Liver (tissue), 9 donors: ENCODE measurements around the gene GINS2. TPM values are rescaled to one million over a fixed set of nuclear protein-coding genes. Genes with fewer than 3 reads are reported as not detected.

Experiments used
- DNase-seq: peaks from one replicate; pipeline ENCODE4 v3.0.0-alpha.2; 2017; ENCODE audit warnings: low spot score
- H3K27ac ChIP-seq, 2 donors: one replicate each; pipeline ENCODE4 v1.7.0; 2013; ENCODE audit warnings: inconsistent platforms in 2 of 2, low read length in 2 of 2, control low read depth in 1 of 2, low read depth in 1 of 2, mild to moderate bottlenecking in 1 of 2
- H3K27me3 ChIP-seq, 4 donors: one replicate each; pipeline versions ENCODE4 v1.6.1 to v1.7.0; 2013; ENCODE audit warnings: low read length in 3 of 4, inconsistent platforms in 1 of 4, mild to moderate bottlenecking in 1 of 4, moderate library complexity in 1 of 4; ENCODE audit not compliant: control insufficient read depth in 4 of 4, insufficient read depth in 4 of 4
- H3K36me3 ChIP-seq, 4 donors: one replicate each; pipeline versions ENCODE4 v1.6.1 to v1.7.0; 2013; ENCODE audit warnings: low read length in 3 of 4, mild to moderate bottlenecking in 3 of 4, low read depth in 1 of 4, moderate library complexity in 1 of 4; ENCODE audit not compliant: control insufficient read depth in 4 of 4, insufficient read depth in 3 of 4
- H3K4me1 ChIP-seq, 4 donors: one replicate each; pipeline versions ENCODE4 v1.6.1 to v1.7.0; 2013; ENCODE audit warnings: low read length in 3 of 4, mild to moderate bottlenecking in 3 of 4, moderate library complexity in 1 of 4; ENCODE audit not compliant: control insufficient read depth in 4 of 4, insufficient read depth in 4 of 4
- H3K4me3 ChIP-seq, 3 donors: one replicate each; pipeline versions ENCODE4 v1.6.1 to v1.7.0; 2013; ENCODE audit warnings: low read length in 3 of 3, control low read depth in 1 of 3, low read depth in 1 of 3, mild to moderate bottlenecking in 1 of 3
- H3K9ac ChIP-seq, 2 donors: one replicate each; pipeline ENCODE4 v1.7.0; 2013; ENCODE audit warnings: low read length in 2 of 2, mild to moderate bottlenecking in 2 of 2, moderate library complexity in 2 of 2, control low read depth in 1 of 2, low read depth in 1 of 2
- H3K9me3 ChIP-seq, 4 donors: one replicate each; pipeline versions ENCODE4 v1.6.1 to v1.7.0; 2013; ENCODE audit warnings: low read length in 3 of 4; ENCODE audit not compliant: control insufficient read depth in 4 of 4
- ATF3 ChIP-seq: IDR thresholded peaks from 2 replicates; pipeline ENCODE4 v1.6.1; 2016; ENCODE audit warnings: antibody characterized with exemption
- CTCF ChIP-seq: fragments of 150-350 bp; IDR thresholded peaks from 2 replicates; pipeline ENCODE4 v1.5.1; 2017; ENCODE audit warnings: improper control_type of control experiment, low read depth, low read length; ENCODE audit not compliant: missing input control
- EGR1 ChIP-seq, 2 donors: IDR thresholded peaks; 2 replicates each; pipeline ENCODE4 v1.6.1; 2016 to 2018; ENCODE audit warnings: antibody characterized with exemption in 2 of 2, low read depth in 2 of 2
- FOXA1 ChIP-seq: IDR thresholded peaks from 2 replicates; pipeline ENCODE4 v1.6.1; 2016; ENCODE audit warnings: antibody characterized with exemption
- FOXA2 ChIP-seq: IDR thresholded peaks from 2 replicates; pipeline ENCODE4 v1.6.1; 2016; ENCODE audit warnings: antibody characterized with exemption
- GABPA ChIP-seq, 2 donors: IDR thresholded peaks in 1 of 2; conservative IDR thresholded peaks in 1 of 2; 2 replicates each; pipeline ENCODE4 v1.6.1; 2016; ENCODE audit warnings: antibody characterized with exemption in 2 of 2, mild to moderate bottlenecking in 1 of 2, moderate library complexity in 1 of 2
- HNF4A ChIP-seq, 2 donors: conservative IDR thresholded peaks; 2 replicates each; pipeline ENCODE4 v1.6.1; 2016; ENCODE audit warnings: antibody characterized with exemption in 2 of 2, mild to moderate bottlenecking in 2 of 2
- HNF4G ChIP-seq: IDR thresholded peaks from 2 replicates; pipeline ENCODE4 v1.6.1; 2016; ENCODE audit warnings: antibody characterized with exemption
- MAX ChIP-seq: IDR thresholded peaks from 2 replicates; pipeline ENCODE4 v1.6.1; 2016; ENCODE audit warnings: antibody characterized with exemption
- SP1 ChIP-seq: IDR thresholded peaks from 2 replicates; pipeline ENCODE4 v1.6.1; 2018; ENCODE audit warnings: antibody characterized with exemption, mild to moderate bottlenecking
- TAF1 ChIP-seq: conservative IDR thresholded peaks from 2 replicates; pipeline ENCODE4 v1.6.1; 2016; ENCODE audit warnings: antibody characterized with exemption, mild to moderate bottlenecking
- YY1 ChIP-seq: IDR thresholded peaks from 2 replicates; pipeline ENCODE4 v1.6.1; 2016; ENCODE audit warnings: antibody characterized with exemption, mild to moderate bottlenecking
- ZBTB33 ChIP-seq: IDR thresholded peaks from 2 replicates; pipeline ENCODE4 v1.6.1; 2016; ENCODE audit warnings: antibody characterized with exemption
- WGBS: extraction: QIAGEN DNeasy Blood & Tissue Kit; methylation state at CpG from one replicate; pipeline ENCODE4 v1.1.7; 2013; 5-methylcytosine and 5-hydroxymethylcytosine counted together
- polyA plus RNA-seq, 2 donors: library from polyadenylated mRNA; stranded (reverse) in 1 of 2; unstranded in 1 of 2; fragments of 200-250 nt in 1 of 2; fragments of >200 nt in 1 of 2; fragmentation: Nextera tagmentation in 1 of 2; extraction: Ambion mirVana in 1 of 2; gene quantifications; one replicate each; pipeline versions ENCODE4 v1.2.1 to v1.2.3, GENCODE V29; 2013 to 2015
- total RNA-seq, 2 donors: library from RNA; depleted of rRNA; stranded (reverse); fragments of >200 nt; gene quantifications; one replicate each; pipeline ENCODE4 v1.2.3, GENCODE V29; 2014
- donor health status: healthy.
- donor health status: healthy.
- donor health status: healthy.
- donor health status: healthy.
- donor health status: healthy.

Gene GINS2
- total and polyA plus RNA-seq, 4 donors: 0.17 to 9.3 (median 0.86) TPM

- DNase-seq: no peak
- 87% methylated on average over 14 of the region's 14 CpGs for WGBS
- no peak for TF ChIP-seq GABPA (IDR thresholded peaks at IDR 0.05 in 1 of 2, conservative IDR thresholded peaks at IDR 0.05 in 1 of 2)
- no peak for TF ChIP-seq ATF3
- no peak for TF ChIP-seq TAF1
- no peak for TF ChIP-seq SP1
Observed at GRCh38 chr16:85648805-85649204, 39.9 kb downstream of the GINS2 start.

GRCh38 chr16:85648070-85648714, 40.6 kb downstream of the GINS2 start:
- Histone ChIP-seq H3K27ac (no peak overlapping the region), H3K9ac (no peak overlapping the region), H3K4me1 (peaks cover 3 to 35% (median 26%) of the 10 kb centered on the region in 4 donors), H3K9me3 (no peaks in the 10 kb centered on the region), H3K4me3 (no peak overlapping the region), H3K36me3 (peaks cover 0 to 5% (median 1%) of the 10 kb centered on the region in 4 donors), H3K27me3 (no peaks in the 10 kb centered on the region)
- no peak for TF ChIP-seq GABPA (IDR thresholded peaks at IDR 0.05 in 1 of 2, conservative IDR thresholded peaks at IDR 0.05 in 1 of 2)
- TF ChIP-seq HNF4A (conservative IDR thresholded peaks at IDR 0.05): no peak
- TF ChIP-seq TAF1: no peak
- no peak for TF ChIP-seq FOXA1
- no peak for TF ChIP-seq CTCF
- TF ChIP-seq FOXA2: no peak
- TF ChIP-seq EGR1 (IDR thresholded peaks at IDR 0.05; ENCODE audit: low read depth in 2 of 2): no peak
- TF ChIP-seq MAX: no peak
- TF ChIP-seq HNF4G: no peak
- no peak for TF ChIP-seq ZBTB33
- 90% methylated on average over 26 of the region's 26 CpGs for WGBS
- DNase-seq: no peak

More at GRCh38 chr16:85648805-85649204, 39.9 kb downstream of the GINS2 start:
- peaks cover 3 to 35% (median 26%) of the 10 kb centered on the region in 4 donors for H3K4me1 ChIP-seq
- no peaks in the 10 kb centered on the region for H3K27me3 ChIP-seq
- peak overlapping the region in 1 of 2 donors; percentile 9 for H3K9ac ChIP-seq
- H3K27ac ChIP-seq: no peak overlapping the region
- H3K36me3 ChIP-seq: peaks cover 0 to 8% (median 2%) of the 10 kb centered on the region in 4 donors
- H3K9me3 ChIP-seq: no peaks in the 10 kb centered on the region
- H3K4me3 ChIP-seq: no peak overlapping the region

GRCh38 chr16:85646976-85647375, 41.8 kb downstream of the GINS2 start:
- Histone ChIP-seq H3K4me3 (no peak overlapping the region), H3K4me1 (peaks cover 6 to 45% (median 32%) of the 10 kb centered on the region in 4 donors), H3K27me3 (no peaks in the 10 kb centered on the region), H3K9me3 (no peaks in the 10 kb centered on the region), H3K36me3 (peaks cover 0 to 5% (median 1%) of the 10 kb centered on the region in 4 donors), H3K9ac (no peak overlapping the region), H3K27ac (no peak overlapping the region)
- WGBS: 94% methylated on average over 15 of the region's 15 CpGs
- DNase-seq: no peak
- TF ChIP-seq YY1 (no peak), EGR1 (IDR thresholded peaks at IDR 0.05; ENCODE audit: low read depth in 2 of 2) (no peak), CTCF (no peak)
